Measurements from ENCODE around the gene ZFYVE19.

ZFYVE19 gene

DNA sequence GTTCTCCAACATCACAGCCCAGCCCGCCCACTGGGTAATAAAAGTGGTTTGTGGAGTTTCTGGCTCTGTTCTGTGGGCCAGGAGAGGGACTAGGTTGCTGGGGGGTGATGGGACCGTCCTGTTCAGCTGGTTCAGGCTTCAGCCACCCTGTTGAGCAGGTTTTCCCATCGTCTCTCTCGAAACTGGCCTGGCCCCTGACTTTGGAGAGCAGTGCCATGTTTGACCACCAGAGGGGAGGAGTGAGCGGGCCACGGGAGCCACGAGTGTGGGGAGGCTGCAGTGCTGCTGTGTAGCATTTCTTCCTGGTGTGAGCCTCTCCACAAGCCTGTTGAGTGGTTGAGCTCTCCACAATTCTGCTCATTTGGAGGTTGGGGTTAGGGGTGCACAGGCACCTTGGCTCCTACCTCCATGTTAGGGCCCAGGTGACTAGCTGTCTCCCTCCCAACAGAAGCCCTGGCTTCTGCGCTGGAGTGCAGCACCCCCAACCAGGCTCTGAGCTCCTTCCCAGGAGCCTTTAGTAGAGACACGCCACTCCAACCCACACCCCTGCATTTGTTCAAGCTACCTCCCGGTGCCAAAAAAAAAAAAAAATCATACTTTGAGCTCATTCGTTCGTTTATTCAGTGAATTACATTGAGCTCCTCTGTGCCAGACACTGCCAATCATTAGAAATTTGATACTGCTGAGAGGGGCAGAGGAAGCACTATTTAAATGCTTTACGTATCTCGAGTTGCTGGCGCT lies 50.9 kb downstream of the ZFYVE19 start:
- no peak for TF ChIP-seq GATA2 (IDR thresholded peaks at IDR 0.05; ENCODE audit: low read depth, low read length)
- TF ChIP-seq GATA3 (IDR thresholded peaks at IDR 0.05; ENCODE audit: low read depth, low read length) = no peak

DNA sequence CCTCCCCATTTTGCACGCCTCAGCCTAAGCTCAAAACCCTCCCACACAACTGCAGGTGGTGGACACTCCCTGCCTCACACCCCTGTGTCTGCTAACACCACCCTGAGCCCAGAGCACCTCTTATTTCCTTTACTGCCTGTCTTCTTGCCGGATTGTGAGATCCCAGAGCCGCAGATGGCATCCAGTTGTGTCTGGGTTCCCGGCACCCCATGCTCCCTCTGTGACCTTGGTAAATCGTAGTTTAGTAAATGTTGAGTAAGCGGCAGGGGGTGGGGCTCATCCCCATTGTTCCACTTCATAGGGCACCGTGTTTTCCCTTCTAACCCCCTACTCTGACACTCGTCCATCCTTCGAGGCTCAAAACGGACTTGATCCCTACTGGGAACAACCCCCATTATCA lies 51.8 kb downstream of the ZFYVE19 start:
- TF ChIP-seq GATA2 (IDR thresholded peaks at IDR 0.05; ENCODE audit: low read depth, low read length) (no peak), GATA3 (IDR thresholded peaks at IDR 0.05; ENCODE audit: low read depth, low read length) (no peak)

DNA sequence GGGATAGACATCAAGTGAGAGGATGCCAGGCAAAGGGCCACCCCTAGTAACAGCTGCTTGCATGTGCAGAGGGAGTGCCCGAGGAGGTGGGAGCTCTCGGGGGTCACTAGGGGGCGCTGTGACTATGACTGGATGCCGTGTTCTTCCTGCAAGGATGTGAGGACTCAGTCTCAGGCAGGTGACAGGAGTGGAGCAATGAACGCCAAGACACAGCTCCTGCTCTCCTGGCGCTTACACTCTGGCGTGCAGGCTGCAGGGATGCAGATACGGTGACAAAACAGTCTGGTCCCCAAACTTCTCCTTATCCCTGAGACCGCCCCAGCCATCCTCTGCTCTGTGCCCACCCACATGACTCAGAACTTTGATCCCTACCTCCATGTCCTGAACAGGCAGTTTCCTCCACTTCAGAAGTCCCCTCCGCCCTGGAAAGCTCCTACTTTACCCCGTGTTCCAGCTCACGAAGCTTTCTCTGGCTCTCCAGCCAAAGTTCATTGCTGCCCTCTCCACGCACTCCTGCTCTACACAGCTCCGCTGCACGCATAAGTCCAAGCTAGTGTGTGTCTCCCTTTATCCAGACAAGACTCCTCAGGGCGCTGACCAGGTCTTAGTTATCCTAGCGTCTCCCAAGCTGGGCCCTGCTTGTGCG lies 52.4 kb downstream of the ZFYVE19 start:
- TF ChIP-seq GATA3 (IDR thresholded peaks at IDR 0.05; ENCODE audit: low read depth, low read length) (no peak), GATA2 (IDR thresholded peaks at IDR 0.05; ENCODE audit: low read depth, low read length) (no peak)

DNA sequence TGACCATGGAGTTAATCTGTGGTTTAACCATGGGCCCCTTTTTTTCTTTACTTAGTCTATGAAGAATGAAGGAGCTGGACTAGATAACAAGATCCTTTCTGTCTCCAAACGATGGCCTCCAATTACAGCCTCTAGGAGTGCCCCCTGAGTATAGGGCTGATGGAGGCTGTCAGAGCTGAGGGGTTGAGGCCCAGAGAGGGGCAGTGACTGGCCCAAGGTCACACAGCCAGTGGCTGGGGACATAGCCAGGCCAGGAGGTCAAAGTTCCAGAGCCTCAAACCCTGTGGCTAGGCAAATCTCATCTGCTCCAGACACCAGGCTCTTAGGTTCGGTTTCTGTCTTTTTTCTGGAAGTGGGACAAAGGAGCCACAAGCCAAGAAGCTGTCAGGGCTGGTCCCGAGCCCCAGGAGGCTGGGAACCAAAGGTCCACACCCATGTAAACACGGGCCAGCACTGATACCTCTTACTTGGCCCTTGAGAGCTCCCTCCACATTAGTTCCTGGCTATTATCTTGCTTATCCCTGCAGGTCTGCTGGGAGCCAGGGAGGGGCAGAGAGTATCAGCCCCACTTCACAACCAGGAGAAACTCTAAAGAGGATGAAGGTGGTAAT lies 56.9 kb downstream of the ZFYVE19 start:
- TF ChIP-seq GATA2 (IDR thresholded peaks at IDR 0.05; ENCODE audit: low read depth, low read length) (no peak), GATA3 (IDR thresholded peaks at IDR 0.05; ENCODE audit: low read depth, low read length) (no peak)
